Measurements from ENCODE around the gene COG7. TPM values are rescaled to one million over a fixed set of nuclear protein-coding genes. Genes with fewer than 3 reads are reported as not detected.

The COG7 gene
- total and polyA plus RNA-seq, 2 of the 13 experiments (the other 11 are each of a cell fraction or from before 2014, with no cell fraction given), result 12.6 to 54.5 TPM

- BruUV-seq (replicated peaks), result TSS peak; percentile 20
- Histone ChIP-seq H4K20me1 (ENCODE audit: insufficient read depth, low read length) (no peaks in the 10 kb centered on the region), H3K9me3 (ENCODE audit: low read length) (no peaks in the 10 kb centered on the region), H3K4me1 (ENCODE audit: insufficient read depth, low read length) (no peaks in the 10 kb centered on the region), H3K79me2 (ENCODE audit: insufficient read depth, low read length) (no peaks in the 10 kb centered on the region), H3K4me3 (replicated peaks in 1 of 3; ENCODE audit: insufficient read depth in 1 of 3, low read depth in 2 of 3, low read length in 3 of 3) (no peak overlapping the region), H3K27ac (ENCODE audit: extremely low read length, insufficient read depth, low read length) (no peak overlapping the region), H3K9ac (ENCODE audit: insufficient read depth, low read depth, low read length) (no peak overlapping the region), H3K36me3 (replicated peaks in 1 of 2; ENCODE audit: control insufficient read depth in 1 of 2, insufficient read depth in 2 of 2, low read length in 2 of 2) (peaks cover 64 to 94% of the 10 kb centered on the region in 2 experiments), H3K4me2 (ENCODE audit: low read depth, low read length) (no peak overlapping the region), H3K27me3 (ENCODE audit: control insufficient read depth in 1 of 2, insufficient read depth in 2 of 2, low read length in 2 of 2) (no peaks in the 10 kb centered on the region; a peak in 1 of 5 replicates), H2AFZ (ENCODE audit: low read length) (no peak overlapping the region)
- ChIA-PET CTCF (ENCODE audit: low intra/inter-chr PET ratio, low total read pairs) (no interaction called here), POLR2A (no interaction called here)
- WGBS (ENCODE audit: low lambda C conversion rate), result 91% methylated on average over 4 of the region's 4 CpGs
- DNase-seq (ENCODE audit: low spot score), result no peak
- no peak for FAIRE-seq
- intact Hi-C loops (cut with micrococcal nuclease; ENCODE audit: unreplicated experiment), result no loop called here
- in situ Hi-C loops (cut with HindIII; ENCODE audit: extremely low pct_ligation_motif_present, low pct_unique_long_range_greater_than_20kb), result no loop called here
- no peak for ATAC-seq
- no peak for TF ChIP-seq ZFP62 (CRISPR knock-in tag; IDR thresholded peaks at IDR 0.05)
Measured at GRCh38 chr16:23480257-23480656, 27.3 kb upstream of the COG7 start.

GRCh38 chr16:23479138-23479537 is 26.1 kb upstream of the COG7 start:
- no peaks in the 10 kb centered on the region for H3K4me1 ChIP-seq (ENCODE audit: insufficient read depth, low read length)
- H3K27ac ChIP-seq (ENCODE audit: extremely low read length, insufficient read depth, low read length), result no peak overlapping the region
- ATAC-seq (no peak), DNase-seq (ENCODE audit: low spot score) (no peak), FAIRE-seq (no peak)
- WGBS (ENCODE audit: low lambda C conversion rate), result 97% methylated on average over 3 of the region's 3 CpGs
- no peaks in the 10 kb centered on the region for H3K9me3 ChIP-seq (ENCODE audit: low read length)
- no TSS peak for BruUV-seq (replicated peaks)
- in situ Hi-C loops (cut with HindIII; ENCODE audit: extremely low pct_ligation_motif_present, low pct_unique_long_range_greater_than_20kb) (no loop called here), intact Hi-C loops (cut with micrococcal nuclease; ENCODE audit: unreplicated experiment) (no loop called here)
- H2AFZ ChIP-seq (ENCODE audit: low read length), result no peak overlapping the region
- H3K27me3 ChIP-seq (ENCODE audit: control insufficient read depth in 1 of 2, insufficient read depth in 2 of 2, low read length in 2 of 2), result no peaks in the 10 kb centered on the region; a peak in 1 of 5 replicates
- ChIA-PET CTCF (ENCODE audit: low intra/inter-chr PET ratio, low total read pairs) (no interaction called here), POLR2A (no interaction called here)
- H3K79me2 ChIP-seq (ENCODE audit: insufficient read depth, low read length), result no peaks in the 10 kb centered on the region
- peaks cover 65 to 94% of the 10 kb centered on the region in 2 experiments for H3K36me3 ChIP-seq (replicated peaks in 1 of 2; ENCODE audit: control insufficient read depth in 1 of 2, insufficient read depth in 2 of 2, low read length in 2 of 2)
- no peak for TF ChIP-seq ARNTL (CRISPR knock-in tag; IDR thresholded peaks at IDR 0.05)
- no peak for TF ChIP-seq POGZ (CRISPR knock-in tag; IDR thresholded peaks at IDR 0.05)
- no peak for TF ChIP-seq MEIS2 (CRISPR knock-in tag; IDR thresholded peaks at IDR 0.05)
- no peak for TF ChIP-seq ZNF318 (CRISPR knock-in tag; IDR thresholded peaks at IDR 0.05)
- no peak for TF ChIP-seq NR3C1 (CRISPR knock-in tag; IDR thresholded peaks at IDR 0.05)
- no peak for TF ChIP-seq ZNF24 (IDR thresholded peaks at IDR 0.05)
- no peak for TF ChIP-seq PHB2 (IDR thresholded peaks at IDR 0.05; ENCODE audit: partially characterized antibody)
- TF ChIP-seq HINFP (CRISPR knock-in tag; IDR thresholded peaks at IDR 0.05; ENCODE audit: low read depth), result no peak
- TF ChIP-seq ZNF446 (CRISPR knock-in tag; IDR thresholded peaks at IDR 0.05), result no peak
- no peak for TF ChIP-seq ZNF720 (CRISPR knock-in tag; IDR thresholded peaks at IDR 0.05)
- no peaks in the 10 kb centered on the region for H4K20me1 ChIP-seq (ENCODE audit: insufficient read depth, low read length)
- no peak overlapping the region for H3K9ac ChIP-seq (ENCODE audit: insufficient read depth, low read depth, low read length)
- no peak overlapping the region for H3K4me3 ChIP-seq (replicated peaks in 1 of 3; ENCODE audit: insufficient read depth in 1 of 3, low read depth in 2 of 3, low read length in 3 of 3)
- no peak overlapping the region for H3K4me2 ChIP-seq (ENCODE audit: low read depth, low read length)

Data from HepG2 (cell line).